ENCODE results near the gene UGT3A2.

Gene UGT3A2

GRCh38 chr5:36001032-36001431, 65.7 kb downstream of the UGT3A2 start:
- no peak for DNase-seq

GRCh38 chr5:35999547-35999946, 67.1 kb downstream of the UGT3A2 start:
- DNase-seq = no peak

- no peak for DNase-seq
Measured at GRCh38 chr5:35996076-35996475, 70.6 kb downstream of the UGT3A2 start.

GRCh38 chr5:35990941-35991611, 75.6 kb downstream of the UGT3A2 start, which contains the start of gene UGT3A1:
Gene UGT3A1 (minus strand): TSS chr5:35991390. CDS start chr5:35991240, 150 bp downstream.
- no peak for DNase-seq

GRCh38 chr5:35990520-35990919, 76.2 kb downstream of the UGT3A2 start:
- DNase-seq = no peak

- DNase-seq = no peak
Measured at GRCh38 chr5:35988529-35988928, 78.2 kb downstream of the UGT3A2 start.

- no peak for DNase-seq
Measured at GRCh38 chr5:35987776-35988175, 78.9 kb downstream of the UGT3A2 start.

Data from SW 1271 (cell line).